Ovary (tissue), 9 donors: Measurements from ENCODE around the gene C5orf15. TPM values are rescaled to one million over a fixed set of nuclear protein-coding genes. Genes with fewer than 3 reads are reported as not detected.

Experiments
- DNase-seq, 5 donors: peaks; one replicate each; pipeline ENCODE4 v3.0.0-alpha.2; 2019 to 2020
- H3K27ac ChIP-seq, 2 donors: fragments of 200-600 bp; one replicate each; pipeline versions ENCODE4 v1.5.1 to v1.8.0; 2019 to 2022
- H3K27me3 ChIP-seq: fragments of 200-600 bp; one replicate; pipeline ENCODE4 v1.8.0; 2022
- H3K36me3 ChIP-seq: fragments of 200-600 bp; sonication (generic); one replicate; pipeline ENCODE4 v1.5.1; 2019
- H3K4me1 ChIP-seq: one replicate; pipeline ENCODE4 v1.8.1; 2013; ENCODE audit warnings: mild to moderate bottlenecking, moderate library complexity; ENCODE audit not compliant: insufficient read depth
- H3K4me3 ChIP-seq: fragments of 200-600 bp; sonication (generic); one replicate; pipeline ENCODE4 v1.5.1; 2017
- H3K9me3 ChIP-seq, 2 donors: fragments of 200-600 bp in 1 of 2; sonication (generic) in 1 of 2; one replicate each; pipeline versions ENCODE4 v1.5.1 to v1.8.1; 2013 to 2019; ENCODE audit warnings: mild to moderate bottlenecking in 1 of 2, moderate library complexity in 1 of 2
- CTCF ChIP-seq, 3 donors: fragments of 450-650 bp in 2 of 3; fragments of 200-600 bp in 1 of 3; IDR thresholded peaks; one replicate each; pipeline versions ENCODE4 v1.5.1 to v1.8.0; 2016 to 2022; ENCODE audit warnings: antibody characterized with exemption in 3 of 3, mild to moderate bottlenecking in 1 of 3
- EP300 ChIP-seq: sonication (generic); formaldehyde crosslinking; IDR thresholded peaks from one replicate; pipeline ENCODE4 v1.6.1; 2017; ENCODE audit warnings: antibody characterized with exemption
- POLR2A ChIP-seq: fragments of 450-650 bp; IDR thresholded peaks from one replicate; pipeline ENCODE4 v1.6.1; 2017; ENCODE audit warnings: antibody characterized with exemption, mild to moderate bottlenecking, moderate library complexity
- WGBS, 3 donors: extraction: QIAGEN DNeasy Blood & Tissue Kit in 1 of 3; methylation state at CpG; one replicate each; pipeline versions ENCODE4 v1.1.5 to v1.1.7; 2013 to 2017; 5-methylcytosine and 5-hydroxymethylcytosine counted together
- intact Hi-C, 4 donors: fragments of 100-400 bp; cut with DNase I; formaldehyde crosslinking; loops; one replicate each; pipeline versions ENCODE4 v1.11.0 to v1.15.1; 2022 to 2023
- polyA plus RNA-seq, 2 donors: library from polyadenylated mRNA; stranded (reverse); fragments of 200-250 nt in 1 of 2; fragments of 350-450 nt in 1 of 2; fragmentation: Illumina TruSeq in 1 of 2; extraction: RNeasy Lipid Tissue Mini Kit (QIAGEN cat#74804) in 1 of 2; gene quantifications; one replicate each; pipeline ENCODE4 v1.2.3, GENCODE V29; 2013 to 2014
- total RNA-seq, 7 donors: library from RNA; depleted of rRNA in 2 of 7; stranded (reverse); fragments of >200 nt in 2 of 7; fragmentation: NEBNext Ultra II Directional in 3 of 7; extraction: Animal tissue kit (Norgen Biotek cat#: 25700) in 3 of 7; gene quantifications; one replicate each; pipeline versions ENCODE4 v1.1.0 to v1.2.4, GENCODE V29; 2016 to 2023
- donor health status: DM: no; HTN: no; CAD: no; lungs with moderate emphysema.
- donor health status: DM: no; HTN: no; CAD: no.
- donor health status: Bipolar disorder and iron deficiency.
- donor health status: DM: yes; HTN: yes; CAD: no.
- donor health status: DM: no; HTN: no; CAD: no.
- donor health status: DM: yes; HTN: yes; CAD: no.

C5orf15 gene
- total and polyA plus RNA-seq, 9 donors = 26.9 to 102 (median 34.5) TPM

DNA sequence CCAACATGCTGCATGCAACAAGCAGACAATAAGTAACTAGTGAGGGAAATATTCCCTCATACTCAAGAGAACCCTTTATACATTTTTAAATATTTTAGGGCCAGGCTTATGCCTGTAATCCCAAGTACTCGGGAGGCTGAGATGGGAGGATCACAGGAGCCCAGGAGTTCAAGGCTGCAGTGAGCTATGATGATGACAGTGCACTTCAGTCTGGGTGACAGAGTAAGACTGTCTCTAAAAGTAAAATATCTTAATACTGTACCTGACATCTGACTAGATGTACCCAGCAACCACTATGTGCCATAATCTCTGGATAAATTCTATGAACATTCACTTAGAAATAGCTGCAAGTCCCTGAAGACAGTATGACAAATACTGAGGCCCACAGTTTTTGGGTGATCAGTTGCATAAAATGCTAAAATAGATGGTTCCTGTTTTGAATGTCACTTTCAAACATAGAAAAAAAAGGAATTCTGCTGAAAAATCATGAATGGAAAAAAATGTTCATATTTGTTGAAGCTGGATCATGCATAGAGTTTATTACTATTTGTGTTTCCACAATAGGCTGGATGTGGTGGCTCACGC lies 2.0 kb upstream of the C5orf15 start:
- Histone ChIP-seq H3K36me3 (no peaks in the 10 kb centered on the region), H3K4me1 (peaks cover 2% of the 10 kb centered on the region), H3K27me3 (no peaks in the 10 kb centered on the region), H3K27ac (no peak overlapping the region), H3K4me3 (no peak overlapping the region), H3K9me3 (no peaks in the 10 kb centered on the region)
- intact Hi-C loops = loop anchor here in 1 of 4 donors (10.0 kb wide), 1 partner anchor 86 kb away; no protein-coding TSS in a partner anchor
- no peak for DNase-seq
- TF ChIP-seq EP300 (no peak), POLR2A (no peak), CTCF (IDR thresholded peaks at IDR 0.05) (no peak)
- 69 to 82% (median 71%) methylated on average over 2 of the region's 2 CpGs for WGBS, 3 donors

GRCh38 chr5:133969654-133970324 lies 1.4 kb upstream of the C5orf15 start:
- Histone ChIP-seq H3K27ac (no peak overlapping the region), H3K4me3 (no peak overlapping the region), H3K36me3 (no peaks in the 10 kb centered on the region), H3K27me3 (no peaks in the 10 kb centered on the region), H3K4me1 (peaks cover 2% of the 10 kb centered on the region), H3K9me3 (no peaks in the 10 kb centered on the region)
- no peak for DNase-seq
- 76 to 84% (median 83%) methylated on average over 7 of the region's 7 CpGs for whole genome bisulfite sequencing, 3 donors
- TF ChIP-seq CTCF (IDR thresholded peaks at IDR 0.05) (no peak), POLR2A (no peak), EP300 (no peak)
- intact Hi-C loops = loop anchor here in 1 of 4 donors (2.0 to 10.0 kb wide), 2 partner anchors 35 to 85 kb away; partner anchors contain the start of gene VDAC1

GRCh38 chr5:133967698-133968203 lies 674 bp downstream of the C5orf15 start:
- no peak for TF ChIP-seq EP300
- no peak for TF ChIP-seq POLR2A
- TF ChIP-seq CTCF (IDR thresholded peaks at IDR 0.05) = no peak
- peak overlapping the region; percentile 74 for H3K4me3 ChIP-seq
- no peaks in the 10 kb centered on the region for H3K36me3 ChIP-seq
- WGBS, 3 donors = 0 to 1% (median 1%) methylated on average over 12 of the region's 12 CpGs
- intact Hi-C loops = loop anchor here in 1 of 4 donors (2.0 kb wide), 1 partner anchor 37 kb away; the partner anchor contains the start of gene VDAC1
- no peak for DNase-seq
- peak overlapping the region; percentile 80 to 92 for H3K27ac ChIP-seq
- no peaks in the 10 kb centered on the region for H3K27me3 ChIP-seq
- peaks cover 2% of the 10 kb centered on the region for H3K4me1 ChIP-seq
- no peaks in the 10 kb centered on the region for H3K9me3 ChIP-seq

DNA sequence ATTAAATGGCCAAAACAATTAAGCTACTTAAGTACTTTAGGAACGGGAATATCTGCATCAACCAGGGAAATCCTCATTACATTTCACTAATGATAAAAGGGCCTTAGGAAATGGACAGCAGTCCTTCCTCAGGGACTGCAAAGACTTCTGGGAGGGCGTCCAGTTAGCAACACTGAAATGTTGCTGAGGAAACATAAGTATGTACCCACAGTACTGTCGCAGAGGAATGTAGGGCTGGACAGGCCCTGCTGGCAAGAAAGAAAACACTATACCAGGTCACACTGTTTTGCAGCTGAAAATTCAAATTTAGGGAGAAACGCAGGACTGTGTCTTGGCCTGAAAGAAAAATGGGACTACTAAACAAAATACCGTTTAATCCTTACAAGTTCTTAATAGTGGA lies 1.3 kb downstream of the C5orf15 start:
- Histone ChIP-seq H3K9me3 (no peaks in the 10 kb centered on the region), H3K36me3 (no peaks in the 10 kb centered on the region), H3K27ac (peak overlapping the region in 1 of 2 donors; percentile 92), H3K4me1 (peaks cover 2% of the 10 kb centered on the region), H3K27me3 (no peaks in the 10 kb centered on the region), H3K4me3 (peak overlapping the region; percentile 74)
- TF ChIP-seq EP300 = no peak
- TF ChIP-seq POLR2A = no peak
- TF ChIP-seq CTCF (IDR thresholded peaks at IDR 0.05) = no peak
- intact Hi-C loops = no loop called here
- 48 to 63% (median 51%) methylated on average over 5 of the region's 5 CpGs for WGBS, 3 donors
- no peak for DNase-seq
